Gastroesophageal sphincter (tissue), 4 donors: ENCODE data around the gene GRK1. TPM values are rescaled to one million over a fixed set of nuclear protein-coding genes. Genes with fewer than 3 reads are reported as not detected.

Experiments
- ATAC-seq: fragments of 150-250 bp; one replicate; pipeline ENCODE4 v1.9.1; 2016; ENCODE audit warnings: mild to moderate bottlenecking, moderate library complexity
- H3K27ac ChIP-seq, 4 donors: fragments of 200-600 bp; sonication (generic) in 3 of 4; 1 replicate in 3 of 4; 2 replicates in 1 of 4; pipeline ENCODE4 v1.5.1; 2016 to 2019
- H3K27me3 ChIP-seq: fragments of 200-600 bp; sonication (generic); one replicate; pipeline ENCODE4 v1.5.1; 2019
- H3K36me3 ChIP-seq, 2 donors: fragments of 200-600 bp; sonication (generic); one replicate each; pipeline ENCODE4 v1.5.1; 2019; ENCODE audit warnings: control low read depth in 1 of 2
- H3K4me1 ChIP-seq, 3 donors: fragments of 200-600 bp; sonication (generic); 1 replicate in 2 of 3; 2 replicates in 1 of 3; pipeline ENCODE4 v1.5.1; 2016 to 2019; ENCODE audit warnings: control low read depth in 2 of 3
- H3K4me3 ChIP-seq, 2 donors: fragments of 200-600 bp; sonication (generic); one replicate each; pipeline ENCODE4 v1.5.1; 2019; ENCODE audit warnings: mild to moderate bottlenecking in 1 of 2, moderate library complexity in 1 of 2
- H3K9me3 ChIP-seq, 3 donors: fragments of 200-600 bp; sonication (generic); one replicate each; pipeline ENCODE4 v1.5.1; 2017 to 2019; ENCODE audit warnings: control low read depth in 2 of 3
- CTCF ChIP-seq, 4 experiments: fragments of 200-600 bp in 2 of 4; fragments of 450-650 bp in 2 of 4; sonication (generic) in 1 of 4; IDR thresholded peaks; one replicate each; pipeline ENCODE4 v1.5.1; 2017 to 2019; ENCODE audit warnings: antibody characterized with exemption in 4 of 4, mild to moderate bottlenecking in 2 of 4, moderate library complexity in 2 of 4
- EP300 ChIP-seq: sonication (generic); formaldehyde crosslinking; IDR thresholded peaks from one replicate; pipeline ENCODE4 v1.6.1; 2017; ENCODE audit warnings: antibody characterized with exemption, mild to moderate bottlenecking
- POLR2AphosphoS5 ChIP-seq: sonication (generic); formaldehyde crosslinking; IDR thresholded peaks from one replicate; pipeline ENCODE4 v1.6.1; 2017; ENCODE audit warnings: antibody characterized with exemption
- WGBS, 2 donors: methylation state at CpG; one replicate each; pipeline ENCODE4 v1.1.5; 2018; ENCODE audit warnings: low coverage in 1 of 2; 5-methylcytosine and 5-hydroxymethylcytosine counted together
- total RNA-seq, 4 donors: library from RNA; depleted of rRNA; stranded (reverse); fragments of >200 nt; gene quantifications; one replicate each; pipeline ENCODE4 v1.1.0, GENCODE V29; 2016

The GRK1 gene
- total RNA-seq, 4 donors from 2014 or later = 0.15 TPM; not detected in 3

- Histone ChIP-seq H3K27me3 (no peaks in the 10 kb centered on the region), H3K4me1 (no peaks in the 10 kb centered on the region), H3K4me3 (no peak overlapping the region), H3K36me3 (no peaks in the 10 kb centered on the region), H3K9me3 (no peaks in the 10 kb centered on the region), H3K27ac (no peak overlapping the region)
- no peak for ATAC-seq
- WGBS, 2 donors = 80 to 87% methylated on average over 10 to 12 of the region's 17 CpGs
- no peak for TF ChIP-seq EP300
- TF ChIP-seq POLR2AphosphoS5 = no peak
- no peak for TF ChIP-seq CTCF (IDR thresholded peaks at IDR 0.05)
These were observed 119.3 kb downstream of the GRK1 start for GRCh38 chr13:113786262-113786841.

Other genes with a start within 250 kb of the GRK1 start
- 10 to 100 TPM in 1 of 4 donors, 1 to 10 TPM in 3; 4.7 to 33.8 (median 8.9) TPM for gene ADPRHL1, start 213.7 kb upstream of the GRK1 start, total RNA-seq
- 10 to 100 TPM; 12.3 to 20.2 (median 17.3) TPM for gene DCUN1D2, start 176.5 kb upstream of the GRK1 start, total RNA-seq
- 10 to 100 TPM; 21.9 to 49.0 (median 29.2) TPM for gene TFDP1, start 82.5 kb upstream of the GRK1 start, total RNA-seq
- not detected for gene ATP4B, start 9.0 kb upstream of the GRK1 start, total RNA-seq
- 10 to 100 TPM in 1 of 4 donors, 1 to 10 TPM in 3; 4.9 to 13.2 (median 7.8) TPM for gene TMEM255B, start 92.0 kb downstream of the GRK1 start, total RNA-seq
- 100 to 1,000 TPM; 132 to 392 (median 217) TPM for gene GAS6, start 196.9 kb downstream of the GRK1 start, total RNA-seq